ENCODE measurements around the gene VWA3B. TPM values are rescaled to one million over a fixed set of nuclear protein-coding genes. Genes with fewer than 3 reads are reported as not detected.
"Not testable (repeated sequence)": the region's sequence is repeated elsewhere in the genome, so short reads cannot be mapped to it uniquely, and the experiment has no call there.

VWA3B gene
- total RNA-seq, 1 donor from 2014 or later = not detected

GRCh38 chr2:98295721-98296414 is 208.9 kb downstream of the VWA3B start:
- intact Hi-C loops (cut with micrococcal nuclease) = no loop called here

GRCh38 chr2:98296440-98296839 is 209.5 kb downstream of the VWA3B start:
- intact Hi-C loops (cut with micrococcal nuclease) = no loop called here

GRCh38 chr2:98297817-98298682 is 211.1 kb downstream of the VWA3B start:
- intact Hi-C loops (cut with micrococcal nuclease) = no loop called here

- intact Hi-C loops (cut with micrococcal nuclease) = no loop called here
Measured at GRCh38 chr2:98298683-98299164, 211.8 kb downstream of the VWA3B start.

GRCh38 chr2:98299211-98299905 is 212.4 kb downstream of the VWA3B start:
- intact Hi-C loops (cut with micrococcal nuclease) = no loop called here

- intact Hi-C loops (cut with micrococcal nuclease) = no loop called here
Measured at GRCh38 chr2:98300141-98300874, 213.3 kb downstream of the VWA3B start.

GRCh38 chr2:98301469-98301868 is 214.5 kb downstream of the VWA3B start:
- intact Hi-C loops (cut with micrococcal nuclease) = no loop called here

GRCh38 chr2:98307131-98307696 is 220.2 kb downstream of the VWA3B start:
- intact Hi-C loops (cut with micrococcal nuclease) = not testable (repeated sequence)

GRCh38 chr2:98308068-98308467 is 221.1 kb downstream of the VWA3B start:
- intact Hi-C loops (cut with micrococcal nuclease) = no loop called here

GRCh38 chr2:98308532-98308931 is 221.6 kb downstream of the VWA3B start:
- intact Hi-C loops (cut with micrococcal nuclease) = no loop called here

GRCh38 chr2:98309580-98309979 is 222.6 kb downstream of the VWA3B start:
- intact Hi-C loops (cut with micrococcal nuclease) = no loop called here

- intact Hi-C loops (cut with micrococcal nuclease) = no loop called here
Measured at GRCh38 chr2:98310010-98310409, 223.0 kb downstream of the VWA3B start.

- intact Hi-C loops (cut with micrococcal nuclease) = no loop called here
Measured at GRCh38 chr2:98311090-98311489, 224.1 kb downstream of the VWA3B start.

- intact Hi-C loops (cut with micrococcal nuclease) = no loop called here
Measured at GRCh38 chr2:98311771-98312545, 225.0 kb downstream of the VWA3B start.

- intact Hi-C loops (cut with micrococcal nuclease) = no loop called here
Measured at GRCh38 chr2:98313492-98314250, 226.7 kb downstream of the VWA3B start.

GRCh38 chr2:98314251-98314650 is 227.3 kb downstream of the VWA3B start:
- intact Hi-C loops (cut with micrococcal nuclease) = no loop called here

- intact Hi-C loops (cut with micrococcal nuclease) = no loop called here
Measured at GRCh38 chr2:98315957-98316356, 229.0 kb downstream of the VWA3B start.

- intact Hi-C loops (cut with micrococcal nuclease) = no loop called here
Measured at GRCh38 chr2:98317214-98317613, 230.2 kb downstream of the VWA3B start.

GRCh38 chr2:98320171-98320570 is 233.2 kb downstream of the VWA3B start:
- intact Hi-C loops (cut with micrococcal nuclease) = not testable (repeated sequence)

All from T-helper 1 cell treated with Interleukin-12 subunit alpha and Interleukin-12 subunit beta and Interleukin-4 antibody, amounts not matched to agents 30 ng/mL and 1 ng/mL, for 36 hours (primary cell).